K562 (cell line): ENCODE measurements around the gene LY6G6D. TPM values are rescaled to one million over a fixed set of nuclear protein-coding genes. Genes with fewer than 3 reads are reported as not detected.

Experiments
- BMI1 ChIP-seq: fragments of 150-350 bp; IDR thresholded peaks from 2 replicates; pipeline ENCODE4 v1.6.1; 2014; ENCODE audit warnings: low read length
- ETV1 ChIP-seq: fragments of 450-650 bp; conservative IDR thresholded peaks from 2 replicates; pipeline ENCODE4 v1.6.1; 2016; ENCODE audit warnings: missing genetic modification characterization, control low read depth, low read depth, missing compliant biosample characterization
- NFIC ChIP-seq: fragments of 450-650 bp; IDR thresholded peaks from 2 replicates; pipeline ENCODE4 v1.6.1; 2017; ENCODE audit warnings: mild to moderate bottlenecking, inconsistent platforms
- PCBP1 ChIP-seq: fragments of 200-400 bp; formaldehyde crosslinking; IDR thresholded peaks from 2 replicates; pipeline ENCODE4 v1.6.1; 2018; ENCODE audit warnings: mild to moderate bottlenecking, low read depth, low read length; ENCODE audit not compliant: poor library complexity, severe bottlenecking
- RBM17 ChIP-seq: fragments of 200-400 bp; formaldehyde crosslinking; IDR thresholded peaks from 2 replicates; pipeline ENCODE4 v1.6.1; 2017; ENCODE audit warnings: low read depth, mild to moderate bottlenecking, low read length, borderline replicate concordance
- polyA plus RNA-seq, 8 experiments: library from polyadenylated mRNA; depleted of rRNA in 4 of 8; stranded (reverse) in 5 of 8; unstranded in 3 of 8; fragments of >200 nt; fragmentation: Nextera tagmentation in 2 of 8; fragmentation: Illumina TruSeq in 1 of 8; extraction: Ambion mirVana in 2 of 8; extraction: Trizol in 1 of 8; gene quantifications; 2 replicates each; pipeline versions ENCODE4 v1.2.1 to v1.2.3, GENCODE V29; 2011 to 2014; ENCODE audit warnings: inconsistent platforms in 1 of 8, missing spikeins in 1 of 8
- total RNA-seq, 7 experiments: library from RNA; depleted of rRNA in 6 of 7; stranded (reverse); fragments of >200 nt in 6 of 7; fragmentation: Illumina TruSeq in 2 of 7; extraction: Trizol in 2 of 7; gene quantifications; 2 replicates each; pipeline versions ENCODE4 v1.2.1 to v1.2.3, GENCODE V29; 2011 to 2021; ENCODE audit warnings: low replicate concordance in 1 of 7
- TF ChIP-seq, protein P1 (sequence below): fragments of 450-650 bp; IDR thresholded peaks from 2 replicates; pipeline ENCODE4 v1.6.1; 2016; ENCODE audit warnings: low read depth
- TF ChIP-seq, protein P2 (sequence below): sonication (generic); formaldehyde crosslinking; IDR thresholded peaks from 2 replicates; pipeline ENCODE4 v1.8.0; 2023; ENCODE audit warnings: mild to moderate bottlenecking, missing genetic modification reagents
- TF ChIP-seq, protein P3 (sequence below): fragments of 250-450 bp; sonication (Bioruptor Pico); IDR thresholded peaks from 2 replicates; pipeline ENCODE4 v1.5.0; 2021; ENCODE audit warnings: mild to moderate bottlenecking, borderline replicate concordance
- TF ChIP-seq, protein P4 (sequence below): fragments of 450-650 bp; IDR thresholded peaks from 2 replicates; pipeline ENCODE4 v1.6.1; 2017; ENCODE audit warnings: antibody characterized with exemption, mild to moderate bottlenecking

LY6G6D gene
- total and polyA plus RNA-seq, 9 of the 15 experiments (the other 6 are each of a cell fraction or from before 2014, with no cell fraction given), result 0.30 to 0.38 TPM; not detected in 7

DNA sequence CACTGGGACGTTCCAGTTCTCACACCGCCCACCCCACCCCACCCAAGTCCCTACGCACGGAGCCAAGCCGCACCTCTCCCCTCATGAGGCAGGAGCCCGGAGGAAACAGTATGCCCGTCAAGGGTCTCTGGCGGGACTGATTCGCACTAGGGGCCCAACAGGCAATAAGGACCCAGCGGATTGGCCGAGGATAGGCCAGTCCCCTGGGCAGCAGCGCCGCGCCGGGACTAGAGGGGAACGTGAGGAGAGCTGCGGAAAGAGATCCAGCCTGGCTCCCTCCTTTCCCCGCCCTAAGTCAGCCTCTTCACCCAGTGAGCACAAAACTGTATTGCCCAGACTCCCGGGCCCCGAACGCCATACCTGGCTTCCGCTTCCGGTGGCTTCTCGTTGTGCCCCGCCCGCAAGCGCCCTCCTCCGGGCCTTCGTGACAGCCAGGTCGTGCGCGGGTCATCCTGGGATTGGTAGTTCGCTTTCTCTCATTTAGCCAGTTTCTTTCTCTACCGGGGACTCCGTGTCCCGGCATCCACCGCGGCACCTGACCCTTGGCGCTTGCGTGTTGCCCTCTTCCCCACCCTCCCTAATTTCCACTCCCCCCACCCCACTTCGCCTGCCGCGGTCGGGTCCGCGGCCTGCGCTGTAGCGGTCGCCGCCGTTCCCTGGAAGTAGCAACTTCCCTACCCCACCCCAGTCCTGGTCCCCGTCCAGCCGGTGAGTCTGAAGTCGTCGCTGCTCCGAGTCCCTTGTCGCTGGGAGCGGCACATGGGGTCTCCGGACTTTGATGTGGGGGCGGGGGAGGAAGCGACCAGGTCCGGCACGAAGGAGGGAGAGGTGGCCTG lies 49.4 kb upstream of the LY6G6D start, which contains the start of gene CSNK2B (continued):
- TF ChIP-seq, protein P1, sequence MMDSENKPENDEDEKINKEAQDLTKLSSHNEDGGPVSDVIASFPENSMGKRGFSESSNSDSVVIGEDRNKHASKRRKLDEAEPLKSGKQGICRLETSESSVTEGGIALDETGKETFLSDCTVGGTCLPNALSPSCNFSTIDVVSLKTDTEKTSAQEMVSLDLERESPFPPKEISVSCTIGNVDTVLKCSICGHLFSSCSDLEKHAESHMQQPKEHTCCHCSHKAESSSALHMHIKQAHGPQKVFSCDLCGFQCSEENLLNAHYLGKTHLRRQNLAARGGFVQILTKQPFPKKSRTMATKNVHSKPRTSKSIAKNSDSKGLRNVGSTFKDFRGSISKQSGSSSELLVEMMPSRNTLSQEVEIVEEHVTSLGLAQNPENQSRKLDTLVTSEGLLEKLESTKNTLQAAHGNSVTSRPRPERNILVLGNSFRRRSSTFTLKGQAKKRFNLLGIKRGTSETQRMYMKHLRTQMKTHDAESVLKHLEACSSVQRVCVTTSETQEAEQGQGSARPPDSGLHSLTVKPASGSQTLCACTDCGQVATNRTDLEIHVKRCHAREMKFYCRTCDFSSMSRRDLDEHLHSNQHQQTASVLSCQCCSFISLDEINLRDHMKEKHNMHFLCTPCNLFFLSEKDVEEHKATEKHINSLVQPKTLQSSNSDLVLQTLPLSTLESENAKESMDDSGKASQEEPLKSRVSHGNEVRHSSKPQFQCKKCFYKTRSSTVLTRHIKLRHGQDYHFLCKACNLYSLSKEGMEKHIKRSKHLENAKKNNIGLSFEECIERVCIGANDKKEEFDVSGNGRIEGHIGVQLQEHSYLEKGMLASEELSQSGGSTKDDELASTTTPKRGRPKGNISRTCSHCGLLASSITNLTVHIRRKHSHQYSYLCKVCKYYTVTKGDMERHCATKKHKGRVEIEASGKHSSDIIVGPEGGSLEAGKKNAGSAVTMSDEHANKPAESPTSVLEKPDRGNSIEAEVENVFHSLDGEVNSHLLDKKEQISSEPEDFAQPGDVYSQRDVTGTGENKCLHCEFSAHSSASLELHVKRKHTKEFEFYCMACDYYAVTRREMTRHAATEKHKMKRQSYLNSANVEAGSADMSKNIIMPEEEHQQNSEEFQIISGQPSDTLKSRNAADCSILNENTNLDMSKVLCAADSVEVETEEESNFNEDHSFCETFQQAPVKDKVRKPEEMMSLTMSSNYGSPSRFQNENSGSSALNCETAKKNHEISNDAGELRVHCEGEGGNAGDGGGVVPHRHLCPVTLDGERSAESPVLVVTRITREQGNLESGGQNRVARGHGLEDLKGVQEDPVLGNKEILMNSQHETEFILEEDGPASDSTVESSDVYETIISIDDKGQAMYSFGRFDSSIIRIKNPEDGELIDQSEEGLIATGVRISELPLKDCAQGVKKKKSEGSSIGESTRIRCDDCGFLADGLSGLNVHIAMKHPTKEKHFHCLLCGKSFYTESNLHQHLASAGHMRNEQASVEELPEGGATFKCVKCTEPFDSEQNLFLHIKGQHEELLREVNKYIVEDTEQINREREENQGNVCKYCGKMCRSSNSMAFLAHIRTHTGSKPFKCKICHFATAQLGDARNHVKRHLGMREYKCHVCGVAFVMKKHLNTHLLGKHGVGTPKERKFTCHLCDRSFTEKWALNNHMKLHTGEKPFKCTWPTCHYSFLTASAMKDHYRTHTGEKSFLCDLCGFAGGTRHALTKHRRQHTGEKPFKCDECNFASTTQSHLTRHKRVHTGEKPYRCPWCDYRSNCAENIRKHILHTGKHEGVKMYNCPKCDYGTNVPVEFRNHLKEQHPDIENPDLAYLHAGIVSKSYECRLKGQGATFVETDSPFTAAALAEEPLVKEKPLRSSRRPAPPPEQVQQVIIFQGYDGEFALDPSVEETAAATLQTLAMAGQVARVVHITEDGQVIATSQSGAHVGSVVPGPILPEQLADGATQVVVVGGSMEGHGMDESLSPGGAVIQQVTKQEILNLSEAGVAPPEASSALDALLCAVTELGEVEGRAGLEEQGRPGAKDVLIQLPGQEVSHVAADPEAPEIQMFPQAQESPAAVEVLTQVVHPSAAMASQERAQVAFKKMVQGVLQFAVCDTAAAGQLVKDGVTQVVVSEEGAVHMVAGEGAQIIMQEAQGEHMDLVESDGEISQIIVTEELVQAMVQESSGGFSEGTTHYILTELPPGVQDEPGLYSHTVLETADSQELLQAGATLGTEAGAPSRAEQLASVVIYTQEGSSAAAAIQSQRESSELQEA, result no peak
- TF ChIP-seq, protein P2, sequence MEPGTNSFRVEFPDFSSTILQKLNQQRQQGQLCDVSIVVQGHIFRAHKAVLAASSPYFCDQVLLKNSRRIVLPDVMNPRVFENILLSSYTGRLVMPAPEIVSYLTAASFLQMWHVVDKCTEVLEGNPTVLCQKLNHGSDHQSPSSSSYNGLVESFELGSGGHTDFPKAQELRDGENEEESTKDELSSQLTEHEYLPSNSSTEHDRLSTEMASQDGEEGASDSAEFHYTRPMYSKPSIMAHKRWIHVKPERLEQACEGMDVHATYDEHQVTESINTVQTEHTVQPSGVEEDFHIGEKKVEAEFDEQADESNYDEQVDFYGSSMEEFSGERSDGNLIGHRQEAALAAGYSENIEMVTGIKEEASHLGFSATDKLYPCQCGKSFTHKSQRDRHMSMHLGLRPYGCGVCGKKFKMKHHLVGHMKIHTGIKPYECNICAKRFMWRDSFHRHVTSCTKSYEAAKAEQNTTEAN, result peak; percentile 6; the same call in 1 of the 2 replicates
- peak; percentile 95 for TF ChIP-seq ETV1 (tag)
- TF ChIP-seq, protein P3, sequence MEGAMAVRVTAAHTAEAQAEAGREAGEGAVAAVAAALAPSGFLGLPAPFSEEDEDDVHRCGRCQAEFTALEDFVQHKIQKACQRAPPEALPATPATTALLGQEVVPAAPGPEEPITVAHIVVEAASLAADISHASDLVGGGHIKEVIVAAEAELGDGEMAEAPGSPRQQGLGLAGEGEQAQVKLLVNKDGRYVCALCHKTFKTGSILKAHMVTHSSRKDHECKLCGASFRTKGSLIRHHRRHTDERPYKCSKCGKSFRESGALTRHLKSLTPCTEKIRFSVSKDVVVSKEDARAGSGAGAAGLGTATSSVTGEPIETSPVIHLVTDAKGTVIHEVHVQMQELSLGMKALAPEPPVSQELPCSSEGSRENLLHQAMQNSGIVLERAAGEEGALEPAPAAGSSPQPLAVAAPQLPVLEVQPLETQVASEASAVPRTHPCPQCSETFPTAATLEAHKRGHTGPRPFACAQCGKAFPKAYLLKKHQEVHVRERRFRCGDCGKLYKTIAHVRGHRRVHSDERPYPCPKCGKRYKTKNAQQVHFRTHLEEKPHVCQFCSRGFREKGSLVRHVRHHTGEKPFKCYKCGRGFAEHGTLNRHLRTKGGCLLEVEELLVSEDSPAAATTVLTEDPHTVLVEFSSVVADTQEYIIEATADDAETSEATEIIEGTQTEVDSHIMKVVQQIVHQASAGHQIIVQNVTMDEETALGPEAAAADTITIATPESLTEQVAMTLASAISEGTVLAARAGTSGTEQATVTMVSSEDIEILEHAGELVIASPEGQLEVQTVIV, result no peak
- no peak for TF ChIP-seq NFIC
- TF ChIP-seq BMI1, result 0 out of 2 replicates have a peak, but pooled peaks have one; percentile 17
- peak; percentile 98 for TF ChIP-seq PCBP1
- no peak for TF ChIP-seq RBM17
- TF ChIP-seq, protein P4, sequence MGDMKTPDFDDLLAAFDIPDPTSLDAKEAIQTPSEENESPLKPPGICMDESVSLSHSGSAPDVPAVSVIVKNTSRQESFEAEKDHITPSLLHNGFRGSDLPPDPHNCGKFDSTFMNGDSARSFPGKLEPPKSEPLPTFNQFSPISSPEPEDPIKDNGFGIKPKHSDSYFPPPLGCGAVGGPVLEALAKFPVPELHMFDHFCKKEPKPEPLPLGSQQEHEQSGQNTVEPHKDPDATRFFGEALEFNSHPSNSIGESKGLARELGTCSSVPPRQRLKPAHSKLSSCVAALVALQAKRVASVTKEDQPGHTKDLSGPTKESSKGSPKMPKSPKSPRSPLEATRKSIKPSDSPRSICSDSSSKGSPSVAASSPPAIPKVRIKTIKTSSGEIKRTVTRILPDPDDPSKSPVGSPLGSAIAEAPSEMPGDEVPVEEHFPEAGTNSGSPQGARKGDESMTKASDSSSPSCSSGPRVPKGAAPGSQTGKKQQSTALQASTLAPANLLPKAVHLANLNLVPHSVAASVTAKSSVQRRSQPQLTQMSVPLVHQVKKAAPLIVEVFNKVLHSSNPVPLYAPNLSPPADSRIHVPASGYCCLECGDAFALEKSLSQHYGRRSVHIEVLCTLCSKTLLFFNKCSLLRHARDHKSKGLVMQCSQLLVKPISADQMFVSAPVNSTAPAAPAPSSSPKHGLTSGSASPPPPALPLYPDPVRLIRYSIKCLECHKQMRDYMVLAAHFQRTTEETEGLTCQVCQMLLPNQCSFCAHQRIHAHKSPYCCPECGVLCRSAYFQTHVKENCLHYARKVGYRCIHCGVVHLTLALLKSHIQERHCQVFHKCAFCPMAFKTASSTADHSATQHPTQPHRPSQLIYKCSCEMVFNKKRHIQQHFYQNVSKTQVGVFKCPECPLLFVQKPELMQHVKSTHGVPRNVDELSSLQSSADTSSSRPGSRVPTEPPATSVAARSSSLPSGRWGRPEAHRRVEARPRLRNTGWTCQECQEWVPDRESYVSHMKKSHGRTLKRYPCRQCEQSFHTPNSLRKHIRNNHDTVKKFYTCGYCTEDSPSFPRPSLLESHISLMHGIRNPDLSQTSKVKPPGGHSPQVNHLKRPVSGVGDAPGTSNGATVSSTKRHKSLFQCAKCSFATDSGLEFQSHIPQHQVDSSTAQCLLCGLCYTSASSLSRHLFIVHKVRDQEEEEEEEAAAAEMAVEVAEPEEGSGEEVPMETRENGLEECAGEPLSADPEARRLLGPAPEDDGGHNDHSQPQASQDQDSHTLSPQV, result no peak
